HepG2 (cell line): ENCODE measurements around the gene DPAGT1. TPM values are rescaled to one million over a fixed set of nuclear protein-coding genes. Genes with fewer than 3 reads are reported as not detected.

Source experiments
- BORCS8-MEF2B ChIP-seq: sonication (generic); formaldehyde crosslinking; IDR thresholded peaks from 2 replicates; pipeline ENCODE4 v1.8.0; 2022; ENCODE audit warnings: mild to moderate bottlenecking, missing genetic modification reagents
- DMAP1 ChIP-seq: IDR thresholded peaks from 2 replicates; pipeline ENCODE4 v1.6.1; 2016
- FOXA3 ChIP-seq: IDR thresholded peaks from 2 replicates; pipeline ENCODE4 v1.6.1; 2016; ENCODE audit warnings: missing genetic modification reagents, missing compliant biosample characterization
- GABPA ChIP-seq, 2 experiments: IDR thresholded peaks; 2 replicates each; pipeline ENCODE4 v1.6.1; 2011 to 2016; ENCODE audit warnings: low read depth in 2 of 2, low read length in 1 of 2, missing biosample characterization in 1 of 2, missing genetic modification characterization in 1 of 2
- HNF4G ChIP-seq, 2 experiments: sonication (generic) in 1 of 2; formaldehyde crosslinking in 1 of 2; IDR thresholded peaks; 2 replicates each; pipeline versions ENCODE4 v1.4.0 to v1.6.1; 2011 to 2020; ENCODE audit warnings: borderline replicate concordance in 2 of 2, low read depth in 2 of 2, mild to moderate bottlenecking in 2 of 2, low read length in 1 of 2, missing genetic modification reagents in 1 of 2, moderate library complexity in 1 of 2
- KLF15 ChIP-seq: sonication (generic); formaldehyde crosslinking; IDR thresholded peaks from 2 replicates; pipeline ENCODE4 v1.8.1; 2023; ENCODE audit warnings: borderline replicate concordance, mild to moderate bottlenecking, inconsistent platforms, missing genetic modification reagents, mixed read lengths
- MAFG ChIP-seq: sonication (generic); formaldehyde crosslinking; IDR thresholded peaks from 2 replicates; pipeline ENCODE4 v1.5.1; 2020; ENCODE audit warnings: mild to moderate bottlenecking, missing genetic modification reagents
- PHF5A ChIP-seq: IDR thresholded peaks from one replicate; pipeline ENCODE4 v1.6.1; 2018; ENCODE audit warnings: low read depth, missing genetic modification reagents; ENCODE audit not compliant: unreplicated experiment
- REST ChIP-seq, 2 experiments: IDR thresholded peaks; 2 replicates each; pipeline ENCODE4 v1.6.1; 2011 to 2012; ENCODE audit warnings: low read length in 2 of 2, borderline replicate concordance in 1 of 2, low read depth in 1 of 2, mild to moderate bottlenecking in 1 of 2, moderate library complexity in 1 of 2
- TRAFD1 ChIP-seq: sonication (generic); formaldehyde crosslinking; IDR thresholded peaks from 2 replicates; pipeline ENCODE4 v1.5.1; 2020; ENCODE audit warnings: missing genetic modification reagents, mild to moderate bottlenecking, borderline replicate concordance
- ZBTB8A ChIP-seq: sonication (generic); formaldehyde crosslinking; IDR thresholded peaks from 2 replicates; pipeline ENCODE4 v1.4.0; 2020; ENCODE audit warnings: mild to moderate bottlenecking, low read depth, missing genetic modification reagents, borderline replicate concordance
- ZNF350 ChIP-seq: sonication (generic); formaldehyde crosslinking; IDR thresholded peaks from 2 replicates; pipeline ENCODE4 v1.4.0; 2020; ENCODE audit warnings: mild to moderate bottlenecking, low read depth, missing genetic modification reagents, borderline replicate concordance
- ZNF570 ChIP-seq: sonication (generic); formaldehyde crosslinking; IDR thresholded peaks from 2 replicates; pipeline ENCODE4 v1.4.0; 2020; ENCODE audit warnings: mild to moderate bottlenecking, missing genetic modification reagents, borderline replicate concordance
- ZNF646 ChIP-seq: sonication (generic); formaldehyde crosslinking; IDR thresholded peaks from 2 replicates; pipeline ENCODE4 v1.9.0; 2021; ENCODE audit warnings: mild to moderate bottlenecking, missing genetic modification reagents
- polyA plus RNA-seq, 8 experiments: library from polyadenylated mRNA; depleted of rRNA in 3 of 8; stranded (reverse) in 7 of 8; unstranded in 1 of 8; fragments of >200 nt; fragmentation: Illumina TruSeq in 4 of 8; extraction: Trizol in 4 of 8; gene quantifications; 2 replicates each; pipeline versions ENCODE4 v1.2.1 to v1.2.3, GENCODE V29; 2011 to 2016; ENCODE audit warnings: low read depth in 4 of 8, missing spikeins in 1 of 8, mixed read lengths in 1 of 8; ENCODE audit not compliant: insufficient read depth in 1 of 8
- total RNA-seq, 5 experiments: library from RNA; depleted of rRNA; stranded (reverse); fragments of >200 nt; fragmentation: Illumina TruSeq; extraction: Trizol; gene quantifications; 2 replicates each; pipeline ENCODE4 v1.2.3, GENCODE V29; 2016; ENCODE audit warnings: low read depth in 1 of 5

Gene DPAGT1
- total and polyA plus RNA-seq, 2 of the 13 experiments (the other 11 are each of a cell fraction or from before 2014, with no cell fraction given), result 37.6 to 70.7 TPM

- TF ChIP-seq ZNF646 (CRISPR knock-in tag) (no peak), ZNF570 (CRISPR knock-in tag) (no peak), GABPA (IDR thresholded peaks at IDR 0.05; ENCODE audit: low read depth, low read length) (peak; percentile 32; the same call in 1 of the 2 replicates), GABPA (CRISPR knock-in tag; IDR thresholded peaks at IDR 0.05; ENCODE audit: low read depth) (peak; percentile 52; the same call in 1 of the 2 replicates), TRAFD1 (no peak), DMAP1 (no peak), MAFG (CRISPR knock-in tag) (no peak), ZBTB8A (CRISPR knock-in tag) (no peak), ZNF350 (CRISPR knock-in tag) (peak; percentile 44; the same call in 1 of the 2 replicates), KLF15 (no peak), BORCS8-MEF2B (CRISPR knock-in tag) (peak; percentile 35; the same call in 1 of the 2 replicates), PHF5A (CRISPR knock-in tag) (no peak), FOXA3 (no peak; the same call in 1 of the 2 replicates), HNF4G (IDR thresholded peaks at IDR 0.05; ENCODE audit: borderline replicate concordance, low read depth, low read length) (no peak), HNF4G (CRISPR knock-in tag; IDR thresholded peaks at IDR 0.05; ENCODE audit: borderline replicate concordance, low read depth) (no peak), REST (IDR thresholded peaks at IDR 0.05; ENCODE audit: borderline replicate concordance in 1 of 2, low read depth in 1 of 2, low read length in 2 of 2) (no peak)
Measured at GRCh38 chr11:119106564-119107537, 5.2 kb upstream of the DPAGT1 start, which contains the start of gene C2CD2L (continued).
